ENCODE results near the gene ADISSP. TPM values are rescaled to one million over a fixed set of nuclear protein-coding genes. Genes with fewer than 3 reads are reported as not detected.
A peak's percentile ranks its signal among the peaks of the same experiment; 100 is the strongest.

Gene ADISSP
- total RNA-seq = 15.0 and 15.4 TPM in 2 replicates

DNA sequence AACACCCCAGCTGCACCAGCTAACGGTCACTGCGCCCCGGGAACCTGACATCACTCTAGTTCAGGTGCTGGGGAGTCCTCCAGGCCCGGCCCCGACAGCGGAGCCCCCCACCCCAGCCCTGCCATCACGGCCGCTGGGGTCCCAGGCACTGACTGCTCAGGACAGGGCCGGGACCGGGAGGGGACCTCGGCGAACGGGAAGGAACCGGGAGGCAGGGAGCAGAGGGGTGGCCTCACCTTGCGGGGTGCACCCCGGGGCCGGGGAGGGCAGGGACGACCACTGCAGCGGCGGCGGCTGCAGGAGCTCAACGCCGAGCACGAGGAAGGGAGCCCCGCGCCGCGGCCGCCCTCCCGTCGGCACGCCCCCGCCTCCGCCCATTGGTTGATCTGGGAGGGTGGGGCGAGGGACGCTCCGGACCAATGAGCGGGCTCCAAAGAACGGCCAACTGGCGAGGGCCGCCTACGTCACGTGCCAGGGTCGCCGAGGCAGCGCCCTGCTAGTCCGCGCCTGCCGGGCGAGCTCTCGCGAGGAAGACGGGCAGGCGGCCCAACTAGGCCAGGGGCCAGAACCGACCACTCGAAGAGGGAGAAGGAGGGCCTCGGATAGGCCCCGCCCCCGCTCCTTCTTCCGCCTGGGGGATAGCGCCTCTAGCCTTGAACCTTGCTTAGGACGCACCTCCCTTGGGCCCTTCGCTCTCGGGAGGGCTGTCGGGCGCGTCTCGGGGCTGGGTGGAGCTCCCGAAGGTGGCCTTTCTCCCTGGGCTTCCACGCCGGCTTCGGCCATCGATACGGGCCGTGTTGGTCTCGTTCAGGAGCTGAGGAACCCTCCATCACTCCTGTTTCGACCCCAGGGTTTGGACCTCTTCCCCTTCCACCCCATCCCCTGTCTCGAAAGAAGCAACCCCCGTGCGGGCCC is at the start of gene ADISSP:
Gene ADISSP, minus strand, starts transcription at position 327 of the 915 bp plus-strand sequence. CDS start 7,653 bp downstream, outside the sequence.
- TF ChIP-seq, protein P1, sequence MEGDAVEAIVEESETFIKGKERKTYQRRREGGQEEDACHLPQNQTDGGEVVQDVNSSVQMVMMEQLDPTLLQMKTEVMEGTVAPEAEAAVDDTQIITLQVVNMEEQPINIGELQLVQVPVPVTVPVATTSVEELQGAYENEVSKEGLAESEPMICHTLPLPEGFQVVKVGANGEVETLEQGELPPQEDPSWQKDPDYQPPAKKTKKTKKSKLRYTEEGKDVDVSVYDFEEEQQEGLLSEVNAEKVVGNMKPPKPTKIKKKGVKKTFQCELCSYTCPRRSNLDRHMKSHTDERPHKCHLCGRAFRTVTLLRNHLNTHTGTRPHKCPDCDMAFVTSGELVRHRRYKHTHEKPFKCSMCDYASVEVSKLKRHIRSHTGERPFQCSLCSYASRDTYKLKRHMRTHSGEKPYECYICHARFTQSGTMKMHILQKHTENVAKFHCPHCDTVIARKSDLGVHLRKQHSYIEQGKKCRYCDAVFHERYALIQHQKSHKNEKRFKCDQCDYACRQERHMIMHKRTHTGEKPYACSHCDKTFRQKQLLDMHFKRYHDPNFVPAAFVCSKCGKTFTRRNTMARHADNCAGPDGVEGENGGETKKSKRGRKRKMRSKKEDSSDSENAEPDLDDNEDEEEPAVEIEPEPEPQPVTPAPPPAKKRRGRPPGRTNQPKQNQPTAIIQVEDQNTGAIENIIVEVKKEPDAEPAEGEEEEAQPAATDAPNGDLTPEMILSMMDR (IDR thresholded peaks at IDR 0.05; ENCODE audit: insufficient read depth, low read length, severe bottlenecking) = no peak
- FAIRE-seq (no peak), DNase-seq (ENCODE audit: low read depth) (peak; percentile 90)
- H3K36me3 ChIP-seq (ENCODE audit: control insufficient read depth, insufficient read depth, low read length) = no peaks in the 10 kb centered on the region
- no peaks in the 10 kb centered on the region for H3K27me3 ChIP-seq (ENCODE audit: control insufficient read depth, insufficient read depth, low read length)
- H3K4me3 ChIP-seq (ENCODE audit: low read depth, low read length) = peak within 1 kb of the TSS; percentile 84

DNA sequence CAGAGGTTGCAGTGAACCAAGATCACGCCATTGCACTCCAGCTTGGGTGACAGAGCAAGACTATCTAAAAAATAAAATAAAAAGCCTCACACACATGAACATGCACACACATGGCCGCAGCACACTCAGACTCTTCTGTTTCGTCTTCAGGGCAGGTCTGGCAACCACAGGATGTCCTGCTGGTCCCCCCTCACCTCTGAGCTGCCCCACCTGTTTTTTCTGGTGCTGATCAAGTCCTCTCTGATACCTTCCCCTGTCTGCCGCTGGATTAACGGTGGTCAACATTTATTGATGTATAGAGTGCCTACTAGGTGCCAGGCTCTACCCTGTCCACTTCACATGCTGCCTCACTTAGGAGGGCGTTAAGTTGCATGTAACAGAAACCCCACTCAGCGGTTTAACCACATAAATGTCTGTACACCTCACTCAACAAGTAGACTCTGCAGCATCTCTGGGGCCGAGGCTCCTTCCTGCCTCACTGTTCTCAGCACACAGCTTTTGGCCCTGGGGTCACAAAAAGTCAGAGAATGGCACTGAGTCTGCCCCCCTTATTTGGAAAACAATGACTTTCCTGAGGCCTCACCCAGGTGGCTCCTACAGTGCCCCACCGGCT is 48.3 kb upstream of the ADISSP start:
- Histone ChIP-seq H3K36me3 (ENCODE audit: control insufficient read depth, insufficient read depth, low read length) (no peaks in the 10 kb centered on the region), H3K4me3 (ENCODE audit: low read depth, low read length) (no peak overlapping the region), H3K27me3 (ENCODE audit: control insufficient read depth, insufficient read depth, low read length) (no peaks in the 10 kb centered on the region)
- TF ChIP-seq, protein P1 (IDR thresholded peaks at IDR 0.05; ENCODE audit: insufficient read depth, low read length, severe bottlenecking) = no peak
- no peak for DNase-seq (ENCODE audit: low read depth)
- FAIRE-seq = no peak

DNA sequence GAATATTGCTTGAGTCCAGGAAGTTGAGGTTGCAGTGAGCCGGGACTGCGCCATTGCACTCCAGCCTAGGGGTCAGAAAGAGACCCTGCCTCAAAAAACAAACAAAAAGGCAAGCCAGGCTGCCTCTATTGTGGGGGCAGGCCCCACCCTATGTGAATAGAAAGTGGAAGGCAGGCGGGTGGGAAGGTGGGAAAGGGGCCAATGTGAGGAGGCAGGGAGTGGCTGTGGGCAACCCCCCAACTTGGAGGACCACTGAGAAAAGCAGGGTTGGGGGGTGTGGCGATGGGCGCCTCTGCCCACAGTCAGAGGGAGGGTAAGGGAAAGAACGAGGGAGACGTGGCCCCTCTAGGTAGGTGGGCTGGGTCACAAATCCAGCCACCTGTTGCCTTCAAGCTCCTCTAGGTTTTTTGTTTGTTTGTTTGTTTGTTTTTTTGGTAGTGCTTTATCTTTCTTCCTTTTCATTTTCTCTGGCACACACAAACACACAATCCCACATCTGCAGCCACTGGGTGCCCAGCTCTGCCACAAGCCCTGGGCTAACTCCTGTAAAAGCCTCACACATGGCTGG is 47.5 kb upstream of the ADISSP start:
- Histone ChIP-seq H3K27me3 (ENCODE audit: control insufficient read depth, insufficient read depth, low read length) (no peaks in the 10 kb centered on the region), H3K4me3 (ENCODE audit: low read depth, low read length) (no peak overlapping the region), H3K36me3 (ENCODE audit: control insufficient read depth, insufficient read depth, low read length) (no peaks in the 10 kb centered on the region)
- DNase-seq (ENCODE audit: low read depth) (no peak), FAIRE-seq (no peak)
- TF ChIP-seq, protein P1 (IDR thresholded peaks at IDR 0.05; ENCODE audit: insufficient read depth, low read length, severe bottlenecking) = no peak

DNA sequence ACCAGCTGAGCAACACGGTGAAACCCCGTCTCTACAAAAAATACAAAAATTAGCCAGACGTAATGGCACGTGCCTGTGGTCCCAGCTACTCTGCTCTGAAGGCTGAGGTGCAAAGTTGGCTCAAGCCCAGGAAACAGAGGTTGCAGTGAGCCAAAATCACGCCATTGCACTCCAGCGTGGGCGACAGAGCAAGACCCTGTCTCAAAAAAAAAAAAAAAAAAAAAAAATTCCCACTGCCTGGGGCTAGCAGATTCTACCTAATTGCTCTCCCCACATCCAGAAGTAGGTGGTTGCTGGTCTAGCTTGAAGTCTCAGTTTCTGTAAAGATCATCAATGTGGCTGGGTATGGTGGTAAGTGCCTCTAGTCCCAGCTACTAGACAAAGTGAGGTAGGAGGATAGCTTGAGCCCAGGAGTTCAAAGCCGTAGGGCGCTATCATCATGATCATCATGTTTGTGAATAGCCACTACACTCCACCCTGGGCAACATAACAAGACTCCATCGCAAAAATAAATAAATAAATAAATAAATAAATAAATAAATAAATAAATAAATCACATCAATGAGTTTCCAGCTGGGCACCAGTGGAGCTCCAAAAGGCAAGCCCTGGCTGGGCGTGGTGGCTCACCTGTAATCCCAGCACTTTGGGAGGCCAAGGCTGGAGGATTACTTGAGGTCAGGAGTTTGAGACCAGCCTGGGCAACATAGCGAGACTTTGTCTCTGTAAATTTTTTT is 46.5 kb upstream of the ADISSP start:
- Histone ChIP-seq H3K36me3 (ENCODE audit: control insufficient read depth, insufficient read depth, low read length) (no peaks in the 10 kb centered on the region), H3K4me3 (ENCODE audit: low read depth, low read length) (no peak overlapping the region), H3K27me3 (ENCODE audit: control insufficient read depth, insufficient read depth, low read length) (no peaks in the 10 kb centered on the region)
- TF ChIP-seq, protein P1 (IDR thresholded peaks at IDR 0.05; ENCODE audit: insufficient read depth, low read length, severe bottlenecking) = no peak
- FAIRE-seq (no peak), DNase-seq (ENCODE audit: low read depth) (no peak)

DNA sequence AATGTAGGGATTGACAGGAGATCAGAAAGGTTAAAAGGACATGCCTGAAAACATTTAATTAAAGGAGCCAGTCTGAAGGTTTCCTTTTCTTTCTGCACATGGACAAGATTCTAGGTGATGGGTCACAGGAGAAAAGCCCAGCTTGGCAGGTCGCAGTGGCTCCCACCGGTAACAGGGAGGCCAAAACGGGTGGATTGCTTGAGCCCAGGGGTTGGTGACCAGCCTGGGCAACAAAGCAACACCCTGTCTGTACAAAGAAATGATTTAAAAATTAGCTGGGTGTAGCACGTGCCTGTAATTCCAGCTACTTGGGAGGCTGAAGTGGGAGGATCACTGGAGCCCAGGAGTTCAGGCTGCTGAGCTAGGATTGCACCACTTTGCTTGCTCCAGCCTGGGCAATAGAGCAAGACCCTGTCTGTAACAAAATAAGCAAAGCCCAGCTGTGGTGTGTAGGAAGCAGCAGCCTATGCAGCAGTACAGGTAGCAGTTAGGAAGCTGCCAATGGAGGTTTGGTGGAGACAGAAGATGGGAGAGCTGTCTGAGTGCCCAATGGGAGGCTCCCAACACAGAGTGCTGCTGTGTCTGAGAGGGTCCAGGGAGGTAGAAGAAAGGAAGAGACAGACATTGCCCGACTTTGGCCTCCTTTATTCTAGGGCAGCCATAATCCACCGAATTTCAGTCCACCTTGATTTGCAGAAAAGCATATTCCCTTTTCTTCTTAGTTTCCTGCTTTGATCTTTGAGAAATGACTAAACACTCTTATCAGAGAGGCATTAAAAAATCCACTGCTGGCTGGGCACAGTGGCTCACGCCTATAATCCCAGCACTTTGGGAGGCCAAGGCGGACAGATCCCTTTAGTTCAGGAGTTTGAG is 45.7 kb upstream of the ADISSP start:
- FAIRE-seq = no peak
- DNase-seq (ENCODE audit: low read depth) = no peak
- Histone ChIP-seq H3K36me3 (ENCODE audit: control insufficient read depth, insufficient read depth, low read length) (no peaks in the 10 kb centered on the region), H3K4me3 (ENCODE audit: low read depth, low read length) (no peak overlapping the region), H3K27me3 (ENCODE audit: control insufficient read depth, insufficient read depth, low read length) (no peaks in the 10 kb centered on the region)
- TF ChIP-seq, protein P1 (IDR thresholded peaks at IDR 0.05; ENCODE audit: insufficient read depth, low read length, severe bottlenecking) = no peak
